HepG2 (cell line): ENCODE results near the gene ODAD4. TPM values are rescaled to one million over a fixed set of nuclear protein-coding genes. Genes with fewer than 3 reads are reported as not detected.

ENCODE experiments used
- EEA1 ChIP-seq: sonication (generic); formaldehyde crosslinking; IDR thresholded peaks from 2 replicates; pipeline ENCODE4 v1.5.1; 2020; ENCODE audit warnings: mild to moderate bottlenecking, missing genetic modification reagents, borderline replicate concordance
- FOXO4 ChIP-seq: sonication (generic); formaldehyde crosslinking; conservative IDR thresholded peaks from 2 replicates; pipeline ENCODE4 v1.8.1; 2023; ENCODE audit warnings: missing genetic modification reagents
- HDAC2 ChIP-seq: sonication (generic); formaldehyde crosslinking; IDR thresholded peaks from 2 replicates; pipeline ENCODE4 v1.4.0; 2020; ENCODE audit warnings: missing genetic modification reagents
- HOMEZ ChIP-seq: IDR thresholded peaks from 2 replicates; pipeline ENCODE4 v1.6.1; 2016; ENCODE audit warnings: low read depth
- KLF6 ChIP-seq: IDR thresholded peaks from 2 replicates; pipeline ENCODE4 v1.8.0; 2016; ENCODE audit warnings: missing biosample characterization, missing genetic modification reagents
- KMT2A ChIP-seq: sonication (generic); formaldehyde crosslinking; IDR thresholded peaks from 2 replicates; pipeline ENCODE4 v1.4.0; 2020; ENCODE audit warnings: missing genetic modification reagents
- MAFF ChIP-seq: IDR thresholded peaks from 2 replicates; pipeline ENCODE4 v1.6.1; 2011; ENCODE audit warnings: low read depth, low read length, improper control_type of control experiment
- NFIB ChIP-seq: sonication (generic); formaldehyde crosslinking; IDR thresholded peaks from 2 replicates; pipeline ENCODE4 v1.9.0; 2021; ENCODE audit warnings: missing genetic modification reagents, mild to moderate bottlenecking, borderline replicate concordance
- NR2F1 ChIP-seq, 2 experiments: fragments of 450-650 bp in 1 of 2; formaldehyde crosslinking in 1 of 2; IDR thresholded peaks; 2 replicates each; pipeline versions ENCODE4 v1.5.0 to v1.6.1; 2016 to 2020; ENCODE audit warnings: mild to moderate bottlenecking in 1 of 2, missing compliant biosample characterization in 1 of 2, missing genetic modification reagents in 1 of 2, moderate library complexity in 1 of 2
- PRDM15 ChIP-seq: sonication (generic); formaldehyde crosslinking; IDR thresholded peaks from 2 replicates; pipeline ENCODE4 v1.4.0; 2020; ENCODE audit warnings: missing genetic modification reagents
- RAD51 ChIP-seq: fragments of 450-650 bp; IDR thresholded peaks from 2 replicates; pipeline ENCODE4 v1.6.1; 2016; ENCODE audit warnings: borderline replicate concordance
- RARG ChIP-seq: sonication (generic); formaldehyde crosslinking; IDR thresholded peaks from 2 replicates; pipeline ENCODE4 v1.4.0; 2020; ENCODE audit warnings: low read depth, mild to moderate bottlenecking, missing genetic modification reagents
- RFXANK ChIP-seq: IDR thresholded peaks from 2 replicates; pipeline ENCODE4 v1.6.1; 2016
- SMAD3 ChIP-seq: sonication (generic); formaldehyde crosslinking; IDR thresholded peaks from 2 replicates; pipeline ENCODE4 v1.4.0; 2020; ENCODE audit warnings: missing genetic modification reagents
- YEATS2 ChIP-seq: sonication (generic); formaldehyde crosslinking; IDR thresholded peaks from 2 replicates; pipeline ENCODE4 v1.4.0; 2020; ENCODE audit warnings: missing genetic modification reagents, borderline replicate concordance
- ZBTB3 ChIP-seq: sonication (generic); formaldehyde crosslinking; IDR thresholded peaks from 2 replicates; pipeline ENCODE4 v1.4.0; 2020; ENCODE audit warnings: low read depth, mild to moderate bottlenecking, moderate library complexity, missing genetic modification reagents, borderline replicate concordance
- ZNF101 ChIP-seq: sonication (generic); formaldehyde crosslinking; IDR thresholded peaks from 2 replicates; pipeline ENCODE4 v1.4.0; 2020; ENCODE audit warnings: mild to moderate bottlenecking, low read depth, missing genetic modification reagents, borderline replicate concordance
- ZNF276 ChIP-seq: sonication (generic); formaldehyde crosslinking; IDR thresholded peaks from 2 replicates; pipeline ENCODE4 v1.4.0; 2020; ENCODE audit warnings: mild to moderate bottlenecking, low read depth, missing genetic modification reagents
- ZNF510 ChIP-seq: sonication (generic); formaldehyde crosslinking; IDR thresholded peaks from 2 replicates; pipeline ENCODE4 v1.4.0; 2020; ENCODE audit warnings: low read depth, mild to moderate bottlenecking, missing genetic modification reagents
- ZNF557 ChIP-seq: sonication (generic); formaldehyde crosslinking; IDR thresholded peaks from 2 replicates; pipeline ENCODE4 v1.4.0; 2020; ENCODE audit warnings: missing genetic modification reagents
- ZNF724P ChIP-seq: sonication (generic); formaldehyde crosslinking; IDR thresholded peaks from 2 replicates; pipeline ENCODE4 v1.8.0; 2022; ENCODE audit warnings: missing genetic modification reagents, borderline replicate concordance
- ZSCAN29 ChIP-seq: sonication (generic); formaldehyde crosslinking; conservative IDR thresholded peaks from 2 replicates; pipeline ENCODE4 v1.4.0; 2020; ENCODE audit warnings: mild to moderate bottlenecking, missing genetic modification reagents
- polyA plus RNA-seq, 8 experiments: library from polyadenylated mRNA; depleted of rRNA in 3 of 8; stranded (reverse) in 7 of 8; unstranded in 1 of 8; fragments of >200 nt; fragmentation: Illumina TruSeq in 4 of 8; extraction: Trizol in 4 of 8; gene quantifications; 2 replicates each; pipeline versions ENCODE4 v1.2.1 to v1.2.3, GENCODE V29; 2011 to 2016; ENCODE audit warnings: low read depth in 4 of 8, missing spikeins in 1 of 8, mixed read lengths in 1 of 8; ENCODE audit not compliant: insufficient read depth in 1 of 8
- total RNA-seq, 5 experiments: library from RNA; depleted of rRNA; stranded (reverse); fragments of >200 nt; fragmentation: Illumina TruSeq; extraction: Trizol; gene quantifications; 2 replicates each; pipeline ENCODE4 v1.2.3, GENCODE V29; 2016; ENCODE audit warnings: low read depth in 1 of 5

ODAD4 gene
- total and polyA plus RNA-seq, 2 of the 13 experiments (the other 11 are each of a cell fraction or from before 2014, with no cell fraction given), result 0.48 to 0.53 TPM

GRCh38 chr17:41919165-41919817, 11.1 kb upstream of the ODAD4 start (continued):
- no peak for TF ChIP-seq PRDM15 (CRISPR knock-in tag)
- no peak for TF ChIP-seq RAD51
- TF ChIP-seq ZBTB3 (CRISPR knock-in tag), result peak; percentile 74; the same call in 1 of the 2 replicates
- no peak for TF ChIP-seq ZNF510
- peak; percentile 71 for TF ChIP-seq ZSCAN29 (CRISPR knock-in tag)
- 0 out of 4 replicates have a peak, but pooled peaks of 1 of the 2 experiments have one; percentile 23 for TF ChIP-seq NR2F1 (CRISPR knock-in tag; IDR thresholded peaks at IDR 0.05)
- no peak for TF ChIP-seq ZNF101 (CRISPR knock-in tag)
- TF ChIP-seq NFIB, result no peak
- TF ChIP-seq ZNF557 (CRISPR knock-in tag), result no peak
- TF ChIP-seq ZNF276, result no peak
- TF ChIP-seq HOMEZ (CRISPR knock-in tag), result no peak
- peak; percentile 75 for TF ChIP-seq EEA1 (CRISPR knock-in tag)
- no peak; the same call in 1 of the 2 replicates for TF ChIP-seq SMAD3 (CRISPR knock-in tag)
- TF ChIP-seq ZNF724P (CRISPR knock-in tag), result no peak
- no peak; the same call in 1 of the 2 replicates for TF ChIP-seq YEATS2
- no peak for TF ChIP-seq RFXANK (CRISPR knock-in tag)
- TF ChIP-seq KLF6 (CRISPR knock-in tag), result no peak
- TF ChIP-seq HDAC2 (CRISPR knock-in tag), result peak; percentile 41; the same call in 1 of the 2 replicates
- no peak for TF ChIP-seq FOXO4 (CRISPR knock-in tag)
- TF ChIP-seq MAFF, result no peak
- peak; percentile 52; the same call in 1 of the 2 replicates for TF ChIP-seq KMT2A (CRISPR knock-in tag)
- TF ChIP-seq RARG, result no peak
